Measurements from ENCODE around the gene BTBD10.
A peak's percentile ranks its signal among the peaks of the same experiment; 100 is the strongest.

Gene BTBD10

DNA sequence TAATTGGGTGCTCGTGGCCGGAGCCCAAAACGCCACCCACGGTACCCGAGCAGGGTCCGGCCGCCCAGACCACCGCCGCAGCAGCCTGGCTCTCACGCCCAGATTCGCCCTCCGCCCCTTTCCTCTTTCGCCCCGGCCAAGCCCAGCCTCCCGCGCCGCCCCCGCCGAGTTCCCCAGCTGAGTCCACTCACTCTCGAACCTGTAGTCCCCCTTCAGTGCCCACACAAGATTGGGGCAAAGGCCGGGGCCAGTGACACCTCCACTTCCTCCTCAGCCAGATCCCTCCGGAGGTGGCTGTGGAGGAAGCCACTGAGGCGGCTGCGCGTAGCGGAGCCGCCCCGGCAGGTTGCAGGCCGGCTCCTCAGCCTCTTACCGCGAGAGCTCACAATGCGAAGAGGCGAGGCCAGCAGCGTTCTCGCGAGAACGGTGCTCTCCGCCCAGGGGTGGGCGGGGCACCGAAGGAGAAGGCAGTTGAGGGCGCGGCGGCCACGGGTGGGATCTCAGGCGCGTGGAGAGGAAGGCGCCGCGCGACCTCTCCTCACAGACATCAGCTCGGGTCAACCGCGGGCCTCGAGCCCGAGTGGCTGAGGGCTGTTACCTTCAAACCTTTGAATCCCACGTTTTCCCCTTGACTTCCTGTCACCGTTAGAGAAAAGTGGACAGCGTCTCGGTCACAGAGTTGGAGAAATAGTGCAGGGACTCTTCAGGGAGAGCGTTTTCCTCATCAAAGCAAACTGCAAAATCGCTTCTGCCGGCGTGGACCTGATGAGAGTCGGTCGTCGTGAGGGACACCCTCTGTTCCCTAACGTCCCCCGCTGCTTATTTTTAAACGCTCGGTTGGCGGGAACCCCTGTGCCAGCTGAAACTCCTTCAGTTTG, at the start of gene BTBD10:
Gene BTBD10, minus strand, starts transcription at position 322 of the 878 bp plus-strand sequence. CDS start 18,098 bp downstream, outside the sequence.
- TF ChIP-seq OSR1 (CRISPR knock-in tag; IDR thresholded peaks at IDR 0.05) (no peak), ZNF8 (CRISPR knock-in tag; IDR thresholded peaks at IDR 0.05) (no peak), CSRNP3 (CRISPR knock-in tag; IDR thresholded peaks at IDR 0.05) (no peak), BACH2 (CRISPR knock-in tag; IDR thresholded peaks at IDR 0.05; ENCODE audit: borderline replicate concordance) (no peak), ZFP3 (CRISPR knock-in tag; IDR thresholded peaks at IDR 0.05) (no peak), ZC3H10 (CRISPR knock-in tag; IDR thresholded peaks at IDR 0.05) (no peak), SNAI2 (CRISPR knock-in tag; IDR thresholded peaks at IDR 0.05) (no peak), TOX (CRISPR knock-in tag; IDR thresholded peaks at IDR 0.05; ENCODE audit: borderline replicate concordance) (no peak), ISL1 (CRISPR knock-in tag; IDR thresholded peaks at IDR 0.05) (no peak), ZFP30 (CRISPR knock-in tag; IDR thresholded peaks at IDR 0.05) (no peak), CREB5 (CRISPR knock-in tag; IDR thresholded peaks at IDR 0.05; ENCODE audit: low read depth) (no peak), ZNF70 (CRISPR knock-in tag; IDR thresholded peaks at IDR 0.05) (no peak)
- TF ChIP-seq, protein P1, sequence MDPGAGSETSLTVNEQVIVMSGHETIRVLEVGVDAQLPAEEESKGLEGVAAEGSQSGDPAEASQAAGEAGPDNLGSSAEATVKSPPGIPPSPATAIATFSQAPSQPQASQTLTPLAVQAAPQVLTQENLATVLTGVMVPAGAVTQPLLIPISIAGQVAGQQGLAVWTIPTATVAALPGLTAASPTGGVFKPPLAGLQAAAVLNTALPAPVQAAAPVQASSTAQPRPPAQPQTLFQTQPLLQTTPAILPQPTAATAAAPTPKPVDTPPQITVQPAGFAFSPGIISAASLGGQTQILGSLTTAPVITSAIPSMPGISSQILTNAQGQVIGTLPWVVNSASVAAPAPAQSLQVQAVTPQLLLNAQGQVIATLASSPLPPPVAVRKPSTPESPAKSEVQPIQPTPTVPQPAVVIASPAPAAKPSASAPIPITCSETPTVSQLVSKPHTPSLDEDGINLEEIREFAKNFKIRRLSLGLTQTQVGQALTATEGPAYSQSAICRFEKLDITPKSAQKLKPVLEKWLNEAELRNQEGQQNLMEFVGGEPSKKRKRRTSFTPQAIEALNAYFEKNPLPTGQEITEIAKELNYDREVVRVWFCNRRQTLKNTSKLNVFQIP (CRISPR knock-in tag; IDR thresholded peaks at IDR 0.05; ENCODE audit: borderline replicate concordance, low read depth): no peak
- TF ChIP-seq, protein P2, sequence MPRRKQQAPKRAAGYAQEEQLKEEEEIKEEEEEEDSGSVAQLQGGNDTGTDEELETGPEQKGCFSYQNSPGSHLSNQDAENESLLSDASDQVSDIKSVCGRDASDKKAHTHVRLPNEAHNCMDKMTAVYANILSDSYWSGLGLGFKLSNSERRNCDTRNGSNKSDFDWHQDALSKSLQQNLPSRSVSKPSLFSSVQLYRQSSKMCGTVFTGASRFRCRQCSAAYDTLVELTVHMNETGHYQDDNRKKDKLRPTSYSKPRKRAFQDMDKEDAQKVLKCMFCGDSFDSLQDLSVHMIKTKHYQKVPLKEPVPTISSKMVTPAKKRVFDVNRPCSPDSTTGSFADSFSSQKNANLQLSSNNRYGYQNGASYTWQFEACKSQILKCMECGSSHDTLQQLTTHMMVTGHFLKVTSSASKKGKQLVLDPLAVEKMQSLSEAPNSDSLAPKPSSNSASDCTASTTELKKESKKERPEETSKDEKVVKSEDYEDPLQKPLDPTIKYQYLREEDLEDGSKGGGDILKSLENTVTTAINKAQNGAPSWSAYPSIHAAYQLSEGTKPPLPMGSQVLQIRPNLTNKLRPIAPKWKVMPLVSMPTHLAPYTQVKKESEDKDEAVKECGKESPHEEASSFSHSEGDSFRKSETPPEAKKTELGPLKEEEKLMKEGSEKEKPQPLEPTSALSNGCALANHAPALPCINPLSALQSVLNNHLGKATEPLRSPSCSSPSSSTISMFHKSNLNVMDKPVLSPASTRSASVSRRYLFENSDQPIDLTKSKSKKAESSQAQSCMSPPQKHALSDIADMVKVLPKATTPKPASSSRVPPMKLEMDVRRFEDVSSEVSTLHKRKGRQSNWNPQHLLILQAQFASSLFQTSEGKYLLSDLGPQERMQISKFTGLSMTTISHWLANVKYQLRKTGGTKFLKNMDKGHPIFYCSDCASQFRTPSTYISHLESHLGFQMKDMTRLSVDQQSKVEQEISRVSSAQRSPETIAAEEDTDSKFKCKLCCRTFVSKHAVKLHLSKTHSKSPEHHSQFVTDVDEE (CRISPR knock-in tag; IDR thresholded peaks at IDR 0.05): no peak
- ATAC-seq: peak; percentile 99

- no peak for TF ChIP-seq ZNF565 (CRISPR knock-in tag; conservative IDR thresholded peaks at IDR 0.05; ENCODE audit: low read depth)
- TF ChIP-seq, protein P3, sequence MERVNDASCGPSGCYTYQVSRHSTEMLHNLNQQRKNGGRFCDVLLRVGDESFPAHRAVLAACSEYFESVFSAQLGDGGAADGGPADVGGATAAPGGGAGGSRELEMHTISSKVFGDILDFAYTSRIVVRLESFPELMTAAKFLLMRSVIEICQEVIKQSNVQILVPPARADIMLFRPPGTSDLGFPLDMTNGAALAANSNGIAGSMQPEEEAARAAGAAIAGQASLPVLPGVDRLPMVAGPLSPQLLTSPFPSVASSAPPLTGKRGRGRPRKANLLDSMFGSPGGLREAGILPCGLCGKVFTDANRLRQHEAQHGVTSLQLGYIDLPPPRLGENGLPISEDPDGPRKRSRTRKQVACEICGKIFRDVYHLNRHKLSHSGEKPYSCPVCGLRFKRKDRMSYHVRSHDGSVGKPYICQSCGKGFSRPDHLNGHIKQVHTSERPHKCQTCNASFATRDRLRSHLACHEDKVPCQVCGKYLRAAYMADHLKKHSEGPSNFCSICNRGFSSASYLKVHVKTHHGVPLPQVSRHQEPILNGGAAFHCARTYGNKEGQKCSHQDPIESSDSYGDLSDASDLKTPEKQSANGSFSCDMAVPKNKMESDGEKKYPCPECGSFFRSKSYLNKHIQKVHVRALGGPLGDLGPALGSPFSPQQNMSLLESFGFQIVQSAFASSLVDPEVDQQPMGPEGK (CRISPR knock-in tag; IDR thresholded peaks at IDR 0.05; ENCODE audit: borderline replicate concordance): no peak
- TF ChIP-seq CSRNP3 (CRISPR knock-in tag; IDR thresholded peaks at IDR 0.05): no peak
- no peak for ATAC-seq
These were observed 40.4 kb upstream of the BTBD10 start for GRCh38 chr11:13503393-13503792.

DNA sequence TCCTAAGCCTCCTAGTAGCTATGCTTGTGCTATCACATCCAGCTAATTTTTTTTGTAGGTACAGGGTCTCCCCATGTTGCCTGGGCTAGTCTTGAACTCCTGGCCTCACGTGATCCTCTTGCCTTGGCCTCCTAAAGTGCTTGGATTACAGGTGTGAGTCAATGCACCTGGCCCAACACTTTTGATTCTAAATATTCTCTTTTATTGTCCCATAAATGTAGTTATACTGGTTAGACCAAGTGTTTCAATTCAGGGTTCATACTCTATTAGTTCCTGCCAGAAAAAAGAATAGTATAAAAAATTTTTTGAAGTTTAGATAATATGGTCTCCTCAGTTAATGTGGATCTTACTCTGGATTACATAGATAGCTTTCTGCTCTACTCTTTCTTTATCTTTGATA, 39.5 kb upstream of the BTBD10 start:
- ATAC-seq: no peak
- no peak for TF ChIP-seq ISL1 (CRISPR knock-in tag; IDR thresholded peaks at IDR 0.05)
- TF ChIP-seq, protein P1 (CRISPR knock-in tag; IDR thresholded peaks at IDR 0.05; ENCODE audit: borderline replicate concordance, low read depth): no peak
- TF ChIP-seq ZFP3 (CRISPR knock-in tag; IDR thresholded peaks at IDR 0.05): no peak
- TF ChIP-seq CSRNP3 (CRISPR knock-in tag; IDR thresholded peaks at IDR 0.05): no peak
- TF ChIP-seq ZNF70 (CRISPR knock-in tag; IDR thresholded peaks at IDR 0.05): no peak
- TF ChIP-seq ZC3H10 (CRISPR knock-in tag; IDR thresholded peaks at IDR 0.05): no peak
- TF ChIP-seq TCF4 (CRISPR knock-in tag; IDR thresholded peaks at IDR 0.05; ENCODE audit: borderline replicate concordance): no peak
- no peak for TF ChIP-seq RARB (CRISPR knock-in tag; IDR thresholded peaks at IDR 0.05)
- TF ChIP-seq SNAI2 (CRISPR knock-in tag; IDR thresholded peaks at IDR 0.05): no peak
- no peak for TF ChIP-seq TOX (CRISPR knock-in tag; IDR thresholded peaks at IDR 0.05; ENCODE audit: borderline replicate concordance)
- no peak for TF ChIP-seq ZNF8 (CRISPR knock-in tag; IDR thresholded peaks at IDR 0.05)

Data from SK-N-SH treated with all-trans-retinoic acid at 6 μM for 48 hours (cell line).